GM18870 (cell line): ENCODE data around the gene TMEM184C.

ENCODE experiments used
- ATAC-seq: cut with Tn5 transposase; IDR thresholded peaks from one replicate; pipeline ENCODE4 v1.9.1; 2021; ENCODE audit warnings: moderate library complexity; ENCODE audit not compliant: unreplicated experiment

The TMEM184C gene

DNA sequence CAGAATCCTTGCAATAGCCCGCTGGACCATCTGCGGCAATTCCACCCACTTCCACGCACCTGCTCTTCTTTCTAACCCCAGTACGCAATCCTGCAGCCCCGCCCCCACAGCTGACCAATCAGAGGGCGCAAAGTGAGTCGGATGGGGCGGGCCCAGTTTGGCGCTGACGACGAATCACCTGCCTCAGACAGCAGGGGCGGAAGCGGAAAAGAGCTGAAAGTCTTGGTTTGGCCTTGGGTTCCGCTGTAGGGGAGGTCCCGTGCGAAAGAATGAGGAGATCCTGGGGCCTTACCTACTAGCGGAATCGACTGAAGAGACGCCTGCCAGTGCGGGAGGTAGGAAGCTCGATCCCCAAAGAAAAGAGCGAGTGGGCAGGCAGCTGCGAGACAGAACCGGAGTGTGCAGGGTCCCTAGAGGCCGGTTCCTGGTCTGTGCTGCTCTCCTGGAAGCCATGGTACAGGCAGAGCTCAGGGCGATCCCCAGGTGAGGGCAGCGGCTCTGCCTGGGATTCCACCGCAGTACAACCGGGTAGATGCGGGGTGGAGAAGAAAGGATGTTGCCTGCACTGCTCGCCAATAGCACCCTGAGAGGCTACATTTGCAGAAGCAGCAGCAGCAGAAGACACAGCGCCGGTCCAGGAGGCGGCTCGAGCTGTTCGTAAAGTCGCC is at the start of gene TMEM184C:
Gene TMEM184C (plus strand): TSS at position 225 of the 668 bp plus-strand sequence. CDS start 560 bp downstream, outside the sequence.
- peak; percentile 99 for ATAC-seq

GRCh38 chr4:147570616-147571015 is 46.6 kb upstream of the TMEM184C start:
- ATAC-seq = no peak

DNA sequence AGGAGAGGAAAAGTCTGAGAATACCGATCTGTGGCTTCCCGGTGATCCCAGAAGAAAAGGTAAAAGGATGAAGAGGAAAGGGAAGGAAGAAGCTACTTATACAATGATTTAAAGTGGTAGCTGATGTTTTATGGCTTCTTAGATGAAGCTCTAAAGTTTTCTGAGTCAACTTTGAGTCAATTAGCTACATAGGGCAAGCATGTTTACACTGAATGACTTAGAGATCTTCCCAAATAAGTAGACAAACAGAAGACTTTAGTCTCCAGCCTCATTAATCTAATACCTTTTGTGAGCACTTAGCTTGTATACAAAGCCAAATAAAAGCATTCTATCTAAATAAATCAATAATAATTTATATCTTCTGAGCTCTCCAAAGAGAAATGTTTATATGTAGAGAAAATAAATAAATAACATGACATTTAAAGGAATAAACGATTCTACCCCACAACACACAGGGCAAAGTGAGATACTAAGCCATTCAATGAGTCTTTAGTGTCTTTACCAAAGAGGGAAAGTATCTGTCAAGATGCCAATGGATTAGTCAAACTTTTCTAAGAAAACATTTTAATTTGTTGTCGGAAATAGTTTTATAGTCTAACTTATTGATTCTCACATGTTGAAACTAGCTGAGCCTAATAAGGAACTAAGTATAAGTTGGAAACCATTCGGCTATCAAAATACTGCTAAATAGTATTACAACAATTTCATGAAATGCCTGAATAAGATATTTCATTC is 46.0 kb upstream of the TMEM184C start:
- ATAC-seq = no peak

- ATAC-seq = no peak
Measured at GRCh38 chr4:147576084-147576483, 41.1 kb upstream of the TMEM184C start.

GRCh38 chr4:147578051-147578476 is 39.1 kb upstream of the TMEM184C start:
- no peak for ATAC-seq

GRCh38 chr4:147578593-147578992 is 38.6 kb upstream of the TMEM184C start:
- ATAC-seq = no peak

DNA sequence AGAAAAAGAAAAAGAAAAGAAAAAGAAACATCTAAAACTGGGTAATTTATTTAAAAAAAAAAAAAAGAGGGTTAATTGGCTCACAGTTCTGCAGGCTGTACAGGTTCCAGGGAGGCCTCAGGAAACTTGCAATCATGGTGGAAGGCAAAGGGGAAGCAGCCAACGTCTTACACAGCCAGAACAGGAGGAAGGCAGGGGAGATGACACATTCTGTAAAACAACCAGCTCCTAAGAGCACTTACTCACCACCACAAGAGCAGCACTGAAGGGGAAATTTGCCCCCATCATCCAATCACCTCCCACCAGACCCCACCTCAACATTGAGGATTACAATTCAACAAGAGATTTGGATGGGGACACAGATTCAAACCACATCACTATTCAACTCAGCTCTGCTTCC is 36.8 kb upstream of the TMEM184C start:
- ATAC-seq = no peak

DNA sequence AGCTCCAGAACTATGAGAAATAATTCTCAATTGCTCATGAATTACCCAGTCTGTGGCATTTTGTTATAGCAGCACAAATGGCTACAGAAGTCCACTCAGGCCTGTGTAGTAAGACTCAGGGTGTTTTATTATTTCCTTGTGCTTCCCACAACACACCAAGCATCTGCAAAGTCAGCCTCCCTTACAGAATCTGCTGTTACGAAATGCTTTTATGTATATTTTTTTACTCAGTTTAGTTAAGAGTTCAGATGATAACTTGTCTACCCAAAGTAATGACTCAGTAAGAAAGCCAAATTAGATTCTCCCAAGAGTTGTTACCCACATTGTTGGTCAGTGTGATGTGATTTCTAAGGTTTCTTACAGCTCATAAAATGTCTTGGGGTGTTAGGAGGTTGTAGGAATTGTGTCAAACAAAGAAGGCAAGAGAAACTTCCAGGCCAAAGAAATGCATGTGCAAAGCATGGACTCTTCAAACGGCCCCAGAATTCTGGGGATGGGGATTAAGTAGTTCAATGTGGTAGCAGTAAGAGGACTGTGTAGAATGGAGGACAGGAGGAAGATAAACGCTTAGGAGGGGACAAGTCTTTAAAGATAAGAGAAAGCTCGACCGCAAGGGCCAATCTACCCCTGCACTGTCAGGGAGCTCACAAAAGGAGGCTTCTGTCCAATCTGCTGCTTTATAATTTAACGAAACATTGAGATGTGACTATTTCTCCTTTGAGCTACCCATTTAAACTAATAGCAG is 35.4 kb upstream of the TMEM184C start:
- no peak for ATAC-seq

GRCh38 chr4:147582386-147583060 is 34.7 kb upstream of the TMEM184C start:
- no peak for ATAC-seq

DNA sequence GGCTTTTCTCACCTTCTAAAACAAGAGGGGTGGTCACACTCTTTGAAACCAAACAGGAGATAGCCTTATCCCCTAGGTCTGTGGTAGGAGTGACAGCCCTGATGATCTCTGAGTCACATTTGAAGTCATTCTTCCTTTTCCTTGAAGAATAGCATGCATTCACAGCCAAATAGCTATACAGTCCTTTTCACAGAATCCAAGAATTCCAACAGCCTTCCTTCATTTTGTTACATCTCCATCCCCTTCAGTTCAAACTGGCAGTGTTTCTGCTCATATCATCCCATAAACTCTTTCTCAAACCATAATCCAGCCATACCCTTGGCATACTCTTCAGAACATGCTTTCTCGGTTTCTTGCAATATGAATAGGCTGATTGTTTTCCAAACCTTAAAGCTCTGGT is 33.3 kb upstream of the TMEM184C start:
- no peak for ATAC-seq

DNA sequence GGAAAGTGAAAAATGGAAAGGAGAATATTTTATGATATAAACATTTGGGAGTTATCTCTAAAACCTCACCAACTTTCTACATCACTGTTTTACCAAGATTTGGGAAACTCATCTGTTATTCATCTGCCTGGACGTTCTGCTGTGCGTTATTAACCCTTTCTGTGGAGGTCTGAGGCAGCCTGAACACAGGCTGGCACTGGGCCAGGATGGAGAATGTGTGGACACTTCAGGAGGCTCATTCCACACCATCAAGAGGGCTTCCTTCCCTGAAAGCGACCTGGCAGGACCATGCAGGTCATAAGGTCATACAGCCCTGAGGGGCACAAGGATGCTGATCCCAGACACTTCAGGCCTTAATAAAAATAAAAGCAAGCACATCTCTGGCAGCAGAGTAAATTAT is 31.2 kb upstream of the TMEM184C start:
- ATAC-seq = no peak

DNA sequence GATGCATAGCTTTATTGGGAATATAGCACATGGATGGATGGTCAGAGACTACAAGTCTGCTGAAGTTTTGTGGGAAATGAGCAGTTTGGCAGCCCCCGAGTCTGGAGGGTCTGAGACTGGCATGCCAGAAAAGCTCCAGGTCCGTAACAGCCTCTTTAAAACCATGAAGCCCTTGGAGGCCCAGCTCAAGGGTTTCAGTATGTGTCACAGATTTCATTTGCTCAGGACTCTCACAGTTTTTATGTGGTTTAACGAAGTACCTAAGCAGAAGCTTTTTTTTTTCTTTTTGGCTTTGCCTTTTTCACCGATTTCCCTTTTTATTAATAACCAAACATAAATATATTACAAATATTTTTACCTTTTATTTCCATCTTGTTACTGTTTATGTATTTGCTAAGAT is 30.6 kb upstream of the TMEM184C start:
- peak; percentile 91 for ATAC-seq

- ATAC-seq = no peak
Measured at GRCh38 chr4:147587041-147587440, 30.2 kb upstream of the TMEM184C start.

GRCh38 chr4:147589586-147589985 is 27.6 kb upstream of the TMEM184C start:
- no peak for ATAC-seq

DNA sequence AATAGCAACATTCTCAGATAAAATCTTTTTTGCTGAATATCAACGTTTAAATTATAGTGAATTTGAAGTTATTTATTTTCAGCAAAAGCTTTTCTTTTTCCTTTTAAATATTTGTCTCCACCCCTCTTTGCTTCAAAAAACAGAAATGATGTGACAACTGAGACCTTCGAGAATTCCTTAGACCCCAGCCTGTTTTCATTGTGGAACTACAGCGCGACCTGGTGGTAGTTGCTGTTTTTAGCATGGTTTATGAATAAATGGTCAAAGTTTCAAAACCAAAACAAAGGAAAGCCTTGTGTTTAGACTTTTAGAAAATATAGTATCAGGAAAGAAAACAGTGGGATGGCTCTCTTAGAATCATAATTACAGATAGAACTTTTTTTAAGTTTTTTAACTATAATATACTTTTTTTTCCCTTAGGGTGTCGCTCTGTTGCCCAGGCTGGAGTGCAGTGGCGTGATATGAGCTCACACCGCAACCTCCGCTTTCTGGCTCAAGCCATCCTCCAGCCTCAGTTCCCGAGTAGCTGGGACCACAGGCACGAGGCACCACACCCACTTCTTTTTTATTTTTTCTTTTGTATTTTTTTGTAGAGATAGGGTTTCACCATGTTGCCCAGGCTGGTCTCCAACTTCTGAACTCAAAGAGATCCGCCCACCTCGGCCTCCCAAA is 26.8 kb upstream of the TMEM184C start:
- peak; percentile 52 for ATAC-seq

DNA sequence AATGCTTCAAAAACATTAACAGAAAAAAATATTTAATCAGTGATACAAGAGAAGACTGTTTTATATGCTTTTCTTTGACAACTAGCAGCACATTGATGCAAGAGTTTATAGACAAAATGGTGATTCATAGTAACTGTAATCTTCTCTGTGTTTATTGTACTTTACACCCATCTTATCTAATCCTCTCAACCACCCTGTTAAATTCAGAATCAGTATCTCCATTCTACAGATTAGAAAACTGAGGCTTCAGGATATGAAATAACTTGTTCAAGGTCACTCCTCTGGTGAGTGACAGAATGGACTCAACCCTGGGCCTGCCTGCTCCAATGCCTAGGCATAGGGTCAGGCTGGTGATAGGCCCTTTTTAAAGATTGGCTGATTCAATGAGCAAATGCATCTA is 26.1 kb upstream of the TMEM184C start:
- ATAC-seq = no peak

GRCh38 chr4:147594107-147594506 is 23.1 kb upstream of the TMEM184C start:
- no peak for ATAC-seq

DNA sequence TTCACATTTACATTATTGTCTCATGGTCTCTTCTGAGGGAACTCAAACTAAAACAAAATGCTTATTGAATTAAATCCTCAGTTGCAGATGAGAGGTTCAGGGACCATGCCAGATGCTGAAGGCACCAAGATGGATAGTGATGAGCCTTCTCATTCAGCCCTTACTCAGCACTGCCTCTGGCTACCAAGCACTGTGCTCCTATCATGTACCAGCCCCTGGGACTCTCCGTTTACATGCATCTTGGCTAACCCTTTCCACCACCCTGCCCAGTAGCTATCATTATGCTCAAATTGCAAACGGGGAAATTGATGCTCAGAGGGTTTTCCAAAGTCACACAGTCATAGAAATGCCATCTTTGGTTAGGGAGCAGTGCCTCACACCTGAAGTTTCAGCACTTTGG is 22.6 kb upstream of the TMEM184C start:
- ATAC-seq = no peak

DNA sequence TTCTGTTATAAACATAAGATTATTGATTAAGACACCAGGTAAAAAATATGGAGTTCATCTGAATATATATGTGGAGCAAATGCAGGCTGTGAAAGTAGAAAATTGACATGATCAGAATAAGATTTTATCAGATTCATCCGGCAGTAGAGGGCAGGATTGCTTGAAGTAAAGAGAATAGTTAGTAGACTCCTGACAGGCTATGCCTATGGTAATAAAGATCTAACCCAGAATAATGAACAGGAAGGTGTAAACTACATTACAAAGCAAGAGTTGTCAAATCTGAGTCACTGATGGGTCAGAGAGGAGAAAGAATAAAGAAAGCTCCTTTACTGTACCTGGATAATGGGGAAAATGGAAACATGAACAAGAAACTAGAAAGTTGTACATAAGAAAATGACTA is 20.8 kb upstream of the TMEM184C start:
- ATAC-seq = no peak

DNA sequence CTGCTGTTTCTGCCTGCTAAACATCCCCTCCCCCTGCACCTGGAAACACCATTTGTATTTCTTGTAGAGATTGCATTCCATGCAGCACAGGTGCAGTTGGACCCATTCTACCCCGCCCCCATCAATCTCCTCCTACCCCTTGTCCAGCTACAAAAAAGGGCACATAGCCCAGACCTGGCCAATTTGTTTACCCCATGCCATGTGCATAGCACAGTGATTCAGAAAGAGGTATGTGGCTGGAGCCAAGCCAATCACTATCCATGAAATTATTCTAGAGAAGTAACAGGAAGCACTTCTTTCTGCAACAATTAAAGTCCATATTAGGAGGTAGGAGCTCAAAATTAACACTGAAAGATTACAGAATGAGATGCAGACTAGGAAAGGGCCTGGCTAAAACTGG is 20.2 kb upstream of the TMEM184C start:
- ATAC-seq = no peak

DNA sequence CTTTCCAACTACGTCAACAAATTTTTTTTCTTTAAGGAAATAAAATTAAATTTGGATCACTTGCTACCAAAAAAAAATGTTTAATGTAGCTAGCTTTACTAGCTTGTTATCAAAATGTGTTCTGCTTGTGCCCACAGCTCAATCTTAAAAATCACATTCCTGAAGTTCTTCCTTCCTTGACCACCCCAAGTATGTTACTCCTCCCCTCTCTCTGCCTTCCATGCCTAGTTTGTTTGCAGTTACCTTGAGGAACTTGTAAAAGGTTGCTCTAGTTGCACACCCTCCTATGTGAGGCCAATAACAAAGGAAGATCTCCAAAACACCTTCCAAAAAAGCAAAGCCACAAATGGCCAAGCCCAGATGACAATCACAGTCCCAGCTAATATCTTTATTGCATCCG is 19.6 kb upstream of the TMEM184C start:
- ATAC-seq = no peak
